Putamen (tissue), 1 donor: ENCODE results near the gene TMEM236.
"Not testable (repeated sequence)": the region's sequence is repeated elsewhere in the genome, so short reads cannot be mapped to it uniquely, and the experiment has no call there.

ENCODE experiments used
- DNase-seq: peaks from one replicate; pipeline ENCODE4 v3.0.0-alpha.2; 2016; ENCODE audit warnings: low spot score

The TMEM236 gene, protein sequence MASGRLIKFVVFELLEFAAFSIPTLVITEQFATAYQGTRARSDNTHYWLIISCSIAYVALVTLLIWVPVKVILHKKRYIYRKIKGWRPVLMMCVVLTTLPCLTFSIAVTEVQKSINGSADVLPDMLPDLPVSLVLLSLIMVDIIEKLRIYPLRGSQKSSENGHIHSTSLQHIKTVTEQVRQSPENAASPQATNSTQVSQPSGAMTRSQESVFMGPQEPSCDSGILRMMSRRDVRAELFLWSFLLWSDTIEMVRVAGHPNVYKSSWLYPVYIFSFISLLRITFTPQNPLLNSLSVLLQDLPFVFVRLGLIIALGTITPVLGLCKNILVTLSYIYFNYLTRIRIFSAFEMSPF

DNA sequence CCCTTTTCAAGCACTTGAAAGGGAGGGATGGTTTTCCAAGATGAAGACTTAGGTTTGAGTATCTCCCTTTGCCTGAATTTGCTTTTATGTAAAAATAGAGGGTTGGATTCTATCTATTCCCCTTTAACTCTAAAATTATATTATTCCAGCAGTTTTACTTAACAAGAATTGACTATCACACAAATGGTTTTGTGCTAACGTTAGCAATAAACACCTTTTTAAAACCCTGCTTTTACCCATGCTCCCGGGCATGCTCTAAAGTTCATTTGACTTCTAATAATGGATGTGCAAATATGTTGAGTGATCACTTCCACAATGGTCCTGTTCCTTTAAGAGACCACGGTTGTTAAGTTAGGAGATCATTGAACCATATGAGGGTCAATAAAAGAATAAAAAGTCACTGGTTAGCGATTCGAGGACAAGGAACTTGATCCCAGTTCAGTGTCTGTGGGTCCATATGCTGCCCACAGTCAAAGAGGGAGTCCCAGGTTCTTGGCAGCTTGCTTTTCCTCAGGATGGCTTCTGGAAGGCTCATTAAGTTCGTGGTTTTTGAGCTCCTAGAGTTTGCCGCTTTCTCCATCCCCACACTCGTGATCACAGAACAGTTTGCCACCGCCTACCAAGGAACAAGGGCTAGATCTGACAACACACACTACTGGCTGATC is at the start of gene TMEM236:
Gene TMEM236 (plus strand): TSS at position 421 of the 665 bp plus-strand sequence. CDS start 95 bp downstream, at position 516.
- DNase-seq, result no peak

DNA sequence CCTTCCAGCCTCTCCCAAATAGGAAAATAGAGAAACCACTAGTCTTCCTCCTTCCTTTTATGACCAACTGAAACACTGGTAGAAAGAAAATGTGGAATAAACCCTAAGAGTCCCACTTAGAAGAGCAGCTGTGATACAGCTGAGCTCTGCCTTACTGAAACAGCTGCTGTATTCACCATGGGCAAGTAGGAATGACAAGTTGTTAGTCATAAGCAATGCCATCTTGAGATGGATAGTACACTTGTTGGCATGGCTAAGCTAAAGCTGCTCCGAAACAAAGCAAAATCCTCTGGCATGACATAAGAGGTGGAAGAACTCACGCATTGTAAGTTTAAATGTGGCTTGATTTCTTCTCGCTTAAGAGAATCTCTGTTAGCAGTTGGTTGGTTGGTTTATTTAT is 48.3 kb upstream of the TMEM236 start:
- DNase-seq, result no peak

DNA sequence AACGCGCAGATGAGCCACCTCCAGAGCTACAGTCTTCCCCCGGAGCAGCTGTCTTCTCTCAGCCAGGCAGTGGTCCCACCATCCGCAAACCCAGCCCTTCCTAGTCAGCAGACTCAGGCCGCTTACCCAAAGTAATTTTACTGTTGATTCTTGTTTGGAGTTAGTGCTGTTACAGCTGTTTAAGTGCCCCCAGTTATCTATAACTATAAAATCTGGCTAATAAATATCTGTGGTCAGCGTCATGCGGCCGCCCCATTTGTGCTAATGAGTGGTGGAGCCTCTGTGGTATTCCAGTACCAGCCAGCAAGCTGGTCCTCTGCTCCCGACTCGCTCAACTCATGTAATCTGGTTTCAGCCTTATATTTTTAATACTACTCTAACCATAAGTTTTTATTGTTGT is 43.2 kb upstream of the TMEM236 start:
- DNase-seq, result no peak

DNA sequence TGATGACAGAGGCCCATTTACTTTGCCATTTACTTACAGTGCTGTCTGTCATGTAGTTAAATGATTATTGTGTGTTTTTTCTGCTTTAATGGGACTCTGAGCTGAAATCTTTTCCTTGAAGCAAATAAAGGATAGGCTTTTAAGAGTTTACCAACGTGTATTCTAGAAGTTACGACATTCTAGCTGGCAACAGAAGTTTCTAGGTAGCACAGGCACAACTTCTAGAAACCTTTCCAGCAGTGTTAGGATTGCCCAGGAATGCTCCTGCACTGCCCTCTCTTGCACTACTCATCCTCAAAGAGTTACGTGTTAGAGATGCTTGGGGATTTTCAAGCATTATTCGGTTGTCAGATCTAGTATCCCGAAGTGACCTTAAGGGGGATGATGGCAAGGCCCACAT is 42.5 kb upstream of the TMEM236 start:
- no peak for DNase-seq

DNA sequence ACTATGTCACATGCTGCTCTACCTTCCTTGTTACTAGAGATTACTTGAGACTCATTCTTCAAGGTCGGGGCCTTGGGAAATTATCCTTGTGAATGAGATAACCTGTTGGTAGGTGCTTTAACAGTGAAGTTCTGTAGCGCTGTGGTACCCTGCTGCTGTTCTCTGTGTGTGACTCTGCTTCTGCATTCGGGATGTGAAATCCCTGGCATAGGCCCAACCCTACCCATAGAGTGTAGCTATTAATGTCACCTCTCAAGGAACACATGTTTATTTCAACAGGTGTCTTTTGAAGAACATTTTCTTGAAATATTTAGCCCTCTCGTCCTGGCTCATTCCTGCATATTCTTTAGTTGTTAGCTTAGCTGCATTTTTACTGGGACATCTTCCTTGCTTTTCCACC is 41.8 kb upstream of the TMEM236 start:
- DNase-seq, result no peak

DNA sequence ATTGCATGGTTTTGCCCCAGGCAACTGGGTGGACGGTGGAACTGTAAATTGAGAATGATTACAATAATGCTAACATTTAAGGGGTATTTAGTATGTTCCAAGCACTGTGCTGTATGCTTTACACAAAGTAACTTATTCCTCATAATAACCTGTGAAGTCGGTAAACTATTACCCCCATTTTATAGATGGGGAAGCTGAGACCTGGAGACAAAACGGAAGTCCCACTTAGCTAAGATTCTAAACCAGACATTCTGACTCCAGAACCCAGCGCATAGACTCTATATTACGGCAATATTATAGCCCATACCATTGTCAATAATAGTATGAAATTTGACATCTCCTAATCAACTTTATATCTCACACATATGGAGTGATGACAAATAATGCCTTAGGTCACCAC is 39.9 kb upstream of the TMEM236 start:
- DNase-seq, result no peak

DNA sequence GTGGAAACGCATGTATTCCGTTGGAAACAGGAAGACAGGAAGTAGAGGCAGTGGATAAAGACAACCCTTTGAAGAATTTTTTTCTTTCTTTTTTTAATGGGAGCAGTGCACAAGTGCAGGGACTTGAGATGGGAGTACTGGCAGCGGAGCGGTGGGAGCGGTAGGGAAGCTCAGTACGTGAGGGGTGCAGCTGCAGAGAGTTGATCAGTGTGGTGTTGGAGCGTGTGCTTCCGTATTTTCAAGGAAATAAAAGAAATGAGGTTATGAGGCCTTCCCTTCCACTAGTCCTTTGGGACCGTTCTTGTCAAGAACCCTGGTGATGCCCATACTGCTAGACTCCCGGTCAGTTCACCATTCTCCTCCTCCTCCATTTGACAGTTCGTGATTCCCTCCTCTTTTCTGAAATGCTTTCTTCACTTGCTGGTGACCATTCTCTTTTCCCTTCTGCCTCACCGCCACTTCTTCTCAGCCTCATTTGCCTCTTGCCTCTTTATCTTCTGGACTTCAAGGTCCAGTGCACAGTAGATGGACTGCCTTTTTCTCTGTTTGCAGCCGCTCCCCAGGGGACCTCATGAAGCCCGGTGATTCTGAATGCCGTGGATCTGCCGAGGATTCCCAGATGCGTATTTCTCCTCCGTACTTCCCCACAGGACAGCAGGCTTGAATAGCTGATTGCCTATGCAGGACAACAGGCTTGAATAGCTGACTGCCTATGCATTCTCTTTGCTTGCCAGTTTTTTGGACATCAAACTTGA is 39.1 kb upstream of the TMEM236 start:
- DNase-seq, result no peak

DNA sequence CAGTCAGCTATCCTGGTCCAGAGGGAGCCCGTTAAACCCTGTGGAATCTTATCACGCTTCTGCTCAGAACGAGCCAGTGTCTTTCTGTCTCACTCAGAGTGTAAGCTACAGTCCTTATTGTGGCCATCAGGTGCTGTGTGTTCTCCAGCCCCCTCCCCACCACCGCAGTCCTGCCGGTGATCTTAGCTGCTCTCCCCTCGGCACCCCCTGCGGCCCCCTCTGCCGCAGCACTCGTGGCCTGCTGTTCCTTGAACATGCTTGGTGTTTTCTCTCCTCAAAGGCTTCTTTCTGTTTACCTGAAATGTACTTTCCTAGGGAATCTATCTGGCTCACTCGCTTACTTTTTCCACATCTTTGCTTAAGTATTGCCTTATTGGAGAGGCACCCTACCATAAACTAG is 38.2 kb upstream of the TMEM236 start:
- no peak for DNase-seq

DNA sequence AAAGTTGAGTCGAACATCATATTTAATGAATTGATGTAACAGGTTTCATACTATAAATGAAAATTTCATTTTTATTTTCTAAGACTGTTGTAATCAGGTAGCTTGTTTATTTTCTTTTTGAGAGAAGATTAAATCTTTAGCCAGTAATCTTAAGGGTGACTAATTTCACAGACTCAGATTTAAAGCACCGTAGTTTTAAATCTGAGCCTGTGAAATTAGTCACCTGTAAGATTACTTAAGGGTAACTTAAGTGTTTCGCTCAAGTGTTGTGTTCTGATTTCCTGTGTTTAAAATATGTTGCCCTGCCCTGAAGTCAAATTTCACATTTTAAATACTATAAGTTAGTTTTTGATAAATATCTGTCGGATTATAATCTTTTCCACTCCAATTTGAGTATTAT is 35.8 kb upstream of the TMEM236 start:
- no peak for DNase-seq

DNA sequence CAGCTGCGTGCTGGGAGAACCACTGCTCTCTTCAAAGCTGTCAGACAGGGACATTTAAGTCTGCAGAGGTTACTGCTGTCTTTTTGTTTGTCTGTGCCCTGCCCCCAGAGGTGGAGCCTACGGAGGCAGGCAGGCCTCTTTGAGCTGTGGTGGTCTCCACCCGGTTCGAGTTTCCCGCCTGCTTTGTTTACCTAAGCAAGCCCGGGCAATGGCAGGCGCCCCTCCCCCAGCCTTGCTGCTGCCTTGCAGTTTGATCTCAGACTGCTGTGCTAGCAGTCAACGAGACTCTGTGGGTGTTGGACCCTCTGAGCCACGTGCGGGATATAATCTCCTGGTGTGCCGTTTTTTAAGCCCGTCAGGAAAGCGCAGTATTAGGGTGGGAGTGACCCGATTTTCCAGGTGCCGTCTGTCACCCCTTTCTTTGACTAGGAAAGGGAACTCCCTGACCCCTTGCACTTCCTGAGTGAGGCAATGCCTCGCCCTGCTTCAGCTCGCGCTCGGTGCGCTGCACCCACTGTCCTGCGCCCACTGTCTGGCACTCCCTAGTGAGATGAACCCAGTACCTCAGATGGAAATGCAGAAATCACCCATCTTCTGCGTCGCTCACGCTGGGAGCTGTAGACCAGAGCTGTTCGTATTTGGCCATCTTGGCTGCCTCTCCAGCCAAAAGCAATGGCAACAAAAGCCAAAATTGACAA is 29.5 kb upstream of the TMEM236 start:
- not testable (repeated sequence) for DNase-seq

DNA sequence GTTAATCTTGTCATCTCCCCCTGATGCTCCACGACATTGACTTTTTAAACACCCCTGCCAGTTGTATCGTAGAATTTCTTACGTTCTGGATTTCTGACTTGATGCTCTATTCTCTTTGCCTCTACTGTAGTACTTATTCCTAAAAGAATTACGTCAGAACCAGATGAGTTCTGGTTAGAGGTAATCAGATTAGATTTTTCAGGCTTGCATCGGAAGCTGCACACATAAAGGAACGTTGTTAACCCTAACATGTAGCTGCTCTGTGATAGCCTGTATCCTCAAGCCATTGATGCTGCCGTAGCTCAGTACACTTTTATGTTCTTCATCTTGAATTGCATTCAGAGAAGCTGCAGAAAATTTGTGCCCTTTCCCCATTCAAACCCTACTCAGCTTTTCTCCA is 26.3 kb upstream of the TMEM236 start:
- DNase-seq, result no peak

DNA sequence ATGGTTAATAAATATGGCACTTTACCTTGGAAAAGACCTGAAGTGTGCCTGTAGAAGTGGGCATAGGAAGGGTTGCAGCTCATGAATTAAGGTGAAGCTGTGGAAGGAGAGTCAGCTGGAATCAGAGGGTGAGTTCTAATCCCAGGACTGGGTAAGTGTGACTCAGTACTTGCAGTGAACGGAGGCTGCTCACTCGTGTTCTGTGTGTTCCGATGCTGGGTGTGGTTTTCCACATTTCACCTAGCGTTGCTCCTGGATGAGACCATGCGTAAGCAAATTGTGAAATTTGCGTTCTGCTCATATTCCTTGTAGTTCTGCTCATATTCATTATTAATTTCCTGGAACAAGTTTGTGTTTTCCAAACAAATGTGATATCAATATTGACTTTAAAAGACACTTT is 22.4 kb upstream of the TMEM236 start:
- DNase-seq, result no peak

DNA sequence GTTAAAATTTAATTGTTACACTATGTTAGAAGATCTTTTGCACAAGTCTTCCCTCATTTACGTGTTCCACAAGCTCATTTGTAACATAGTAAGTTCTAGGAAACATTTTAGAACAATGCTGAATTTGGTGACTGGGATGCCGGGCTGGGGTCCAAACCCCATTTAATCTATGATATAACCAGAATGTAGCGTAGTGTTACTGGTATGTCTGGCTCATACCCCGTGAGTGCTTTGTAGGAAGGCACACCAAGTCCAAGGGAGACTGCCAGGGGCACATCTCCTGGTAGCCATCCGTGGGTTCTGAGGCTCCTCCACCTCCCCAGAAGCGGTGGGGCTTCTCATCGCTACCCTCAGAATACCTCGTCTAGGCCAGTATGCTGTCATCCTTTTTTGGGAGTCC is 21.3 kb upstream of the TMEM236 start:
- DNase-seq, result no peak

DNA sequence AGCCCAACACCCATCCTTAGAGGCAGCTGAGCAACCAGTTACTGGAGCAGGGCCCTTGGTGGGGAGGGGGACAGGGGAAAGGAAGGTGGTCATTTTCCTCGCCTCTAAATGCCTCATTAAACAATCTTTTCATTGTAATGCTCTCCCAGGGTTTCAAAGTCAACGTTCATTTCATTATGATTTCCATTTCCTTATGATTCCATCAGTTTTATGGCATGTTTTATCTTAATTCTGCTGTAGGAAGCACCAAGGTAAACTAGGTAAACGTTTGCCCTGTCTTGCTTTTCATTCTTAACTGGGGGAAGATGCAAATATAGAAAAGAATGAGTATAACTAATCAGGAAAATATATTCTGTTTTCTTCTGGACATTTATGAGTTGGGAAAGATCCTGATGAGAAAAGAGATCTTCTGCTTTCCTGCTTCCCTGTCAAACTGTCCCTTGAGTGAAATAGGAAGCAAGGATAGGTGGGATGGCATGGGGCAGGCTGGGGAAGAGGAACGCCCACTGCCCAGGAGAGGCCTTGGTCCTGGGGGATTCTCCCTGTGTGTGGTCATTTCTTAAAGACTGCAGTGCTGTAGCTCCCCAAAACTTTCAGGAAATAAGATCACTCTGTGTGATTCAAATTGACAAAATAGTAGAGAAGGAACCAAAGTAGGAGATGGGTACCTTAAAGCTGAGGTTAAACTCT is 20.5 kb upstream of the TMEM236 start:
- no peak for DNase-seq

DNA sequence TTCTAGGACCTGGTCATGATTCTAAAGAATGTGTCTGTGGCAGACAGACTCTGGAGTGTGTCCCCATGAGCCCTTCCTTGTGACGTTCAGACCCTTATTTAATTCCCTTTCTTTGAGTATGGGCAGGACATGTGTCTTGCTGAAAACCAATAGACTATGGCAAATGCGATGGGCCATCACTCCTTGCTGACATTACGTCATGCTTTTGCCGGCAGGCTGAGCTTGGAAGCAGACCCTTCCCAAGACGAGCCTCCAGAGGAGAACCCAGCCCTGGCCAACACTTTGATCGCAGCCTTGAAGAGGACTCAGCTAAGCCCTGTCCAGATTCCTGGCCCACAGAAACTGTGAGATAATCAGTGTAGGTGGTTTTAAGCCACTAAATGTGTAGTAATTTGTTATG is 18.4 kb upstream of the TMEM236 start:
- DNase-seq, result no peak

DNA sequence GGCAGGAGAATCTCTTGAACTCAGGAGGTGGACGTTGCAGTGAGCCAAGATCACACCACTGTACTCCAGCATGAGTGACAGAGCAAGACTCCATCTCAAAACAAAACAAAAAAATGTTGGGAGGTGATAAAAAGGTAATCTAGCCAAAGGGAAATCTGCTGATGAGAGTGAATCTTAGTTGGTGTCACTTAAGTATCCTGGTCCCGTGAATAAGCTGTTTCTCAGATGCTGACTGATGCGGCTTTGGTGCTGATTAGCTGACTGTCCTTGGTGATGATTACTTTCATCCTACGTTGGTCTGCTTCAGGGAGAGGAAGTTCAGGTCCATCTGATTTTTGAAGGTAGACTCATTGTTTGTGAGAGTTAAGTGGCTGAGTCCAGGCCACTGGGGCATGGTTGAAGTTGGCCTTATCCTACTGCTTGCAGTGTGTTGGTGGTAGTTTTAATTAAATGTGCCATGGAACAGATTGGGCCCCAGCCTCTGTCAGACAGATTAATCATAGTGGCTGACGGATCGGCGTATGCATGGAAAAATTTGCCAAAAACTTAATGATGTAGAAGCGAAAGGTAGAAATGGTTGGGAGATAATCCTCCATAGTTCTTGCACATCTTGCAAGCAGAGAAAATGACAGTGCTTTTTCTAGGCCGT is 17.4 kb upstream of the TMEM236 start:
- DNase-seq, result no peak

DNA sequence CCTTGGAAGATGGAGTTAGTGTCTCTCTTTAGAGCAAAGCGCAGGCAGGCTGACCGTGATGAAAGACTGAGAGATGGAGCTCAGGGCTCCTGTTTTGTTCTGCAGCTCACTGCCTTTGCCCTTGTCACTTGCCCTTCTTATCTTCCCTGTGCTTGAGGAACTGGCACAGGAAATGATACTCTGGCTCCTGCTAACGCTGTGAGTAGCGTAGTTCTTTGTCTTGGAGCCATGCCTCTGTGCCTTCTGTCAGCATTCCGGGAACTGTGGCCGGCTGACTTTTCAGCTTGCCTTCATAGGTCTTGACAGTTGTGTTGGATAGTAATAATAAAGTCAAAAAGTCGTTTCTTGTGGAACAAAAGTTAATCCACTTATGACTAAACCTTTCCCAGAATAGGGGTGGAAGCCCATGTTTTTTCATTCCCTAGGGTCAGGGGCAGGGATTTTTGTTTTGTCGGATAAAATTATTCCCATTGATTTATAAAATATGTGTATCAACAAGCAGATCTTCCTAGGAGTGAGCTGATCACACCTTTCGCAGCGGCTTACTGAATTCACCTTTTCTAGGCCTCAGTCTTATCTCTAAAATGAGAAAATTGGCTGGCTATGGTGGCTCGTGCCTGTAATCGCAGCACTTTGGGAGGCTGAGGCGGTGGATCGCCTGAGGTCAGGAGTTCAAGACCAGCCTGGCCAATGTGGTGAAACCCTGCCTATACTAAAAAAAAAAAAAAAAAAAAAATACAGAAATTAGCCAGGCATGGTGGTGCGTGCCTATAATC is 16.6 kb upstream of the TMEM236 start:
- no peak for DNase-seq

DNA sequence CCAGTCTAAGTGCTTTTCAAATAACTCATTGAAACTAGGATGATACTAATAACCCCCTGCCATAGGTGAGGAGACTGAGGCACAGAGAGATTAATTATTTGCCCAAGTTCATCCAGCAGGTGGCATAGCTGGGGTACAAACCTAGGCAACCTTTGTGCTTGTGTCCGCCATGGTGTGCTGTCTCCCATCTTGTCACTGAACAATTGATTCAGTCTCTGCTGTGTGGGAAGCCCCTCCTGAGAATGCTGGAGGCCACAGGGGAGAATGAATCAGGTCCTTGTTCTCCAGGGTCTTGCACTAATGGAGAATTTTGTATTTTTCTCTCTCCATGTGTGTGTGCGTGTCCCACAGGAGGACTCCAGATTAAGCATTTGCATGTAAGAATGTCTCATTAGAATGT is 15.8 kb upstream of the TMEM236 start:
- DNase-seq, result no peak

DNA sequence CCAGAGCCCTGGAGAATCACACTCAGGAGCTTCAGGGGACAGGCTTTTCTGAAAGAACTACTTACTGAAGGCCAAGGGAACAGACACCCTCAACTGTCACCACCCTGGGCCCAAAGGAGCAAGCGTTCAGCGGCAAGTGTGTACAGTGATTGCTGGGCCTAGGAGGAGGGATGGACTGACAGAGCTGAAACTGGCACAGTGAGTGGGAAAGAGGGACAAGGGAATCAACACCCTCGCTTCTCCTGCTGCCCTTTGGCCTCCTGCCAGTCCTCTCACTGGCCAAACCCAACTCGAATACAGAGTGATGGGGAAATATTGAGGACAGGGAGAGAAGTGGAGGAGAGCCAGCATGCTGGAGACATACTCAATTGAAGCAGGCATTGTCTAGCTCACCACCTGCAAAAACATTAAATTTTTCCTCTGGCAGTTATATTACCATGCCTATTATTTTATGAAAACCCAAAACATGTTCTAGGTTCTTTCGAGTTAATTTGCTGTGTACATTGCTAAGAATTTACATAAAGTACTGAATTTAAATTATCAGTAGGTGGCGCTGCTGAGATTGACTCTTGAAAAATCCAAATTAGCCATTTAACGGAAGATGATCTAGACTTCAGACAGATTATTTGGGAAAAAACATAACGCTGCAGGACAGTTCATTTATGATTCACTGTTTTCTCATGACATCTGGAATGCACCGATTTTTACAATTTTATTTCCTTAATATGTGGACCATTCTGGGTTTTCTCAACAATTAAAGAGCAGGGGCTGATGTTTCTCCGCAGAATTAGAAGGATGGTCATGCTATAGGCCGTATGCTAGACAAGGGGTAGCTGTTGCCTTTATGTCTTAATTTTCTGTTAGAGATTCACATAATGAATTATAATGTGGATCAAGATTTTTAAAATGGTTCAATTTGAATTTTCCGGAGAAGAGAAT is 14.7 kb upstream of the TMEM236 start:
- DNase-seq, result peak; percentile 32
